ENCODE measurements around the gene DAZL.

DAZL gene

DNA sequence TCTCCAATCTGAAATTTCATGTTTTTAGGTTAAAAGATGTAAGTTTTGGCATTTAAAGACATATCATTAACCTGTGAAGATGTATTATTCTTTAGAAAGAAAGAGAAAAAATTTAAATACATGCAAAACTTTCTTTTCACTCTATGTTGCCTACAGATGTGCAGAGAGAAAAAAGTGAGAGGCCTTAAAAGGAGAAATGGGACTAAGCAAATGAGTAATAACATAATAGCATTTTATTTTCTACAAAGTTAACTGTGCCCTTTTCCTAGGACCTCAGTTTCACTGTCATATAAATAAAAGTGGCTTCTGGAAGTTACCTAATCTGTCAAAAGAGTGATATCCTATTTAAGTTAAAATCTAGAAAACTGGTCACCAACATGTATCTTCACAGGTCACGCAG, 16.1 kb downstream of the DAZL start:
- no peaks in the 10 kb centered on the region for H3K9me3 ChIP-seq
- no peak for DNase-seq
- no peak overlapping the region for H3K4me3 ChIP-seq (ENCODE audit: low read depth, low read length)
- H3K36me3 ChIP-seq, result no peaks in the 10 kb centered on the region
- TF ChIP-seq, protein P1, sequence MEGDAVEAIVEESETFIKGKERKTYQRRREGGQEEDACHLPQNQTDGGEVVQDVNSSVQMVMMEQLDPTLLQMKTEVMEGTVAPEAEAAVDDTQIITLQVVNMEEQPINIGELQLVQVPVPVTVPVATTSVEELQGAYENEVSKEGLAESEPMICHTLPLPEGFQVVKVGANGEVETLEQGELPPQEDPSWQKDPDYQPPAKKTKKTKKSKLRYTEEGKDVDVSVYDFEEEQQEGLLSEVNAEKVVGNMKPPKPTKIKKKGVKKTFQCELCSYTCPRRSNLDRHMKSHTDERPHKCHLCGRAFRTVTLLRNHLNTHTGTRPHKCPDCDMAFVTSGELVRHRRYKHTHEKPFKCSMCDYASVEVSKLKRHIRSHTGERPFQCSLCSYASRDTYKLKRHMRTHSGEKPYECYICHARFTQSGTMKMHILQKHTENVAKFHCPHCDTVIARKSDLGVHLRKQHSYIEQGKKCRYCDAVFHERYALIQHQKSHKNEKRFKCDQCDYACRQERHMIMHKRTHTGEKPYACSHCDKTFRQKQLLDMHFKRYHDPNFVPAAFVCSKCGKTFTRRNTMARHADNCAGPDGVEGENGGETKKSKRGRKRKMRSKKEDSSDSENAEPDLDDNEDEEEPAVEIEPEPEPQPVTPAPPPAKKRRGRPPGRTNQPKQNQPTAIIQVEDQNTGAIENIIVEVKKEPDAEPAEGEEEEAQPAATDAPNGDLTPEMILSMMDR (IDR thresholded peaks at IDR 0.05; ENCODE audit: low read depth, low read length), result no peak
- no peaks in the 10 kb centered on the region for H3K27me3 ChIP-seq
- no peaks in the 10 kb centered on the region for H3K4me1 ChIP-seq

DNA sequence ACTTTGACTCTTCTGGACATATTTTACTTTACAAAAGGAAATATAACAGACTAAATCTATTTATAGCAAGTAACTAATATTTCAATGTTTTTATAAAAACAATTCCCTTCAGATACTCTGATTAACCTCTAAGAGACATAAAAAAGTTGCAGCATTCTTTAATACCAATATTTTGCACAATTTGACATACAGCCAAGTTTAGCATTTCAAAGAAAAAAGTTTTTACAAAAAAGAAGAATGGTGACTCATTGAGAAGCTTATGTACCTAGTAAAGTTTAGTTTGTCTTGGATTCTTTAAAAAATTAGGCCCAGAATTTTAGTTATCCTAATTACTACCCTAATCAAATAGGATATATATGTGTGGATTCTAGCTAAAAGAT, 17.6 kb downstream of the DAZL start:
- H3K4me1 ChIP-seq, result no peaks in the 10 kb centered on the region
- H3K27me3 ChIP-seq, result no peaks in the 10 kb centered on the region
- DNase-seq, result no peak
- TF ChIP-seq, protein P1 (IDR thresholded peaks at IDR 0.05; ENCODE audit: low read depth, low read length), result no peak
- H3K9me3 ChIP-seq, result no peaks in the 10 kb centered on the region
- no peaks in the 10 kb centered on the region for H3K36me3 ChIP-seq
- no peak overlapping the region for H3K4me3 ChIP-seq (ENCODE audit: low read depth, low read length)

GRCh38 chr3:16587047-16587680, 18.1 kb downstream of the DAZL start:
- Histone ChIP-seq H3K27me3 (no peaks in the 10 kb centered on the region), H3K4me1 (no peaks in the 10 kb centered on the region), H3K4me3 (ENCODE audit: low read depth, low read length) (no peak overlapping the region), H3K9me3 (no peaks in the 10 kb centered on the region), H3K36me3 (no peaks in the 10 kb centered on the region)
- TF ChIP-seq, protein P1 (IDR thresholded peaks at IDR 0.05; ENCODE audit: low read depth, low read length), result no peak
- DNase-seq, result no peak

- no peaks in the 10 kb centered on the region for H3K36me3 ChIP-seq
- DNase-seq, result no peak
- TF ChIP-seq, protein P1 (IDR thresholded peaks at IDR 0.05; ENCODE audit: low read depth, low read length), result no peak
- H3K27me3 ChIP-seq, result no peaks in the 10 kb centered on the region
- H3K4me3 ChIP-seq (ENCODE audit: low read depth, low read length), result no peak overlapping the region
- no peaks in the 10 kb centered on the region for H3K9me3 ChIP-seq
- no peaks in the 10 kb centered on the region for H3K4me1 ChIP-seq
Measured at GRCh38 chr3:16584880-16585279, 20.3 kb downstream of the DAZL start.

DNA sequence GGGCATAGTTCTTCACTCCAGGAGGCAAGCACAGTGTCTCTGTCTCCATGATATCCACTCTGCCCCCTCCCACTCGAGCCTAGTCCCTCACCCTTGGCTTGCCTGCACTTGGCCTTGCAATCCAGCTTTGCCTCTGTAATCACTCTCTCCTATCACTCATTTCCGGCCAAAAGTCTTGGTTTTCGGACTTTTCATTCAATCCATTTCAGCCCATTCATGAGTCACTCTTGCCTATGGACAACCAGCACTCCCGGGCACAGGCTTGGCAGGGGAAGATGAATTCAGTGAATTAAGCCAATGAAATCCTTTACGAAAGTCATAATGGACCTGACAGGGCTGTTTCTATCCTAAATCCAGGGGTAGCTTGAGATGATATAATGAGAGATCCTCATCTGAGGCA, 21.7 kb downstream of the DAZL start:
- no peaks in the 10 kb centered on the region for H3K9me3 ChIP-seq
- H3K27me3 ChIP-seq, result no peaks in the 10 kb centered on the region
- H3K36me3 ChIP-seq, result no peaks in the 10 kb centered on the region
- no peak overlapping the region for H3K4me3 ChIP-seq (ENCODE audit: low read depth, low read length)
- DNase-seq, result no peak
- TF ChIP-seq, protein P1 (IDR thresholded peaks at IDR 0.05; ENCODE audit: low read depth, low read length), result no peak
- H3K4me1 ChIP-seq, result no peaks in the 10 kb centered on the region

- Histone ChIP-seq H3K4me3 (ENCODE audit: low read depth, low read length) (no peak overlapping the region), H3K4me1 (no peaks in the 10 kb centered on the region), H3K27me3 (no peaks in the 10 kb centered on the region), H3K9me3 (no peaks in the 10 kb centered on the region), H3K36me3 (no peaks in the 10 kb centered on the region)
- no peak for DNase-seq
- TF ChIP-seq, protein P1 (IDR thresholded peaks at IDR 0.05; ENCODE audit: low read depth, low read length), result no peak
Measured at GRCh38 chr3:16570113-16570512, 35.1 kb downstream of the DAZL start.
